NB4 (cell line): ENCODE results near the gene ANKDD1A.

Experiments used
- DNase-seq: peaks from one replicate; pipeline ENCODE4 v3.0.0; 2010; ENCODE audit warnings: low read depth
- H3K4me3 ChIP-seq: one replicate; pipeline ENCODE4 v1.5.1; 2011; ENCODE audit warnings: mild to moderate bottlenecking, low read depth, low read length, moderate library complexity
- CTCF ChIP-seq: IDR thresholded peaks from one replicate; pipeline ENCODE4 v1.5.1; 2012; ENCODE audit warnings: low read depth, low read length
- MAX ChIP-seq: IDR thresholded peaks from 2 replicates; pipeline ENCODE4 v1.6.1; 2011; ENCODE audit warnings: low read depth, low read length
- MYC ChIP-seq: IDR thresholded peaks from 2 replicates; pipeline ENCODE4 v1.6.1; 2011; ENCODE audit warnings: low read depth, low read length
- POLR2A ChIP-seq: IDR thresholded peaks from 2 replicates; pipeline ENCODE4 v1.6.1; 2011; ENCODE audit warnings: mild to moderate bottlenecking; ENCODE audit not compliant: insufficient read length; ENCODE audit errors: extremely low read depth

ANKDD1A gene

GRCh38 chr15:64930778-64931371 is 19.2 kb downstream of the ANKDD1A start:
- TF ChIP-seq MYC: no peak
- TF ChIP-seq POLR2A: no peak
- no peak for TF ChIP-seq MAX
- TF ChIP-seq CTCF: no peak
- H3K4me3 ChIP-seq: no peak overlapping the region
- no peak for DNase-seq

- H3K4me3 ChIP-seq: no peak overlapping the region
- DNase-seq: no peak
- TF ChIP-seq POLR2A (no peak), MYC (no peak), CTCF (no peak), MAX (no peak)
Measured at GRCh38 chr15:64931381-64931780, 19.7 kb downstream of the ANKDD1A start.

- no peak for DNase-seq
- no peak overlapping the region for H3K4me3 ChIP-seq
- TF ChIP-seq CTCF (no peak), MAX (no peak), MYC (no peak), POLR2A (no peak)
Measured at GRCh38 chr15:64934023-64934422, 22.3 kb downstream of the ANKDD1A start.

GRCh38 chr15:64938192-64938591 is 26.5 kb downstream of the ANKDD1A start:
- H3K4me3 ChIP-seq: no peak overlapping the region
- no peak for DNase-seq
- TF ChIP-seq CTCF (no peak), MAX (no peak), POLR2A (no peak), MYC (no peak)

GRCh38 chr15:64942356-64942755 is 30.7 kb downstream of the ANKDD1A start:
- TF ChIP-seq MAX (no peak), CTCF (no peak), POLR2A (no peak), MYC (no peak)
- no peak for DNase-seq
- no peak overlapping the region for H3K4me3 ChIP-seq
